ENCODE results near the gene ZNF860.

The ZNF860 gene

GRCh38 chr3:31981206-31982181, at the start of gene ZNF860, which contains the start of gene OSBPL10:
TSS of gene ZNF860 (plus strand) at chr3:31981750. CDS start at chr3:31989080, 7,330 bp downstream.
TSS of gene OSBPL10 (minus strand) at chr3:31981262. CDS start at chr3:31981179, 83 bp downstream.
- no peak for DNase-seq

- no peak for DNase-seq
Observed at GRCh38 chr3:31932990-31933389, 48.6 kb upstream of the ZNF860 start.

- DNase-seq: no peak
Observed at GRCh38 chr3:31934018-31934417, 47.5 kb upstream of the ZNF860 start.

- DNase-seq: no peak
Observed at GRCh38 chr3:31934866-31935265, 46.7 kb upstream of the ZNF860 start.

- DNase-seq: no peak
Observed at GRCh38 chr3:31936420-31937060, 45.0 kb upstream of the ZNF860 start.

GRCh38 chr3:31937225-31937624, 44.3 kb upstream of the ZNF860 start:
- DNase-seq: no peak

GRCh38 chr3:31942446-31942845, 39.1 kb upstream of the ZNF860 start:
- DNase-seq: no peak

- DNase-seq: no peak
Observed at GRCh38 chr3:31943041-31943440, 38.5 kb upstream of the ZNF860 start.

- DNase-seq: no peak
Observed at GRCh38 chr3:31945738-31946052, 35.9 kb upstream of the ZNF860 start.

- DNase-seq: no peak
Observed at GRCh38 chr3:31946484-31947081, 35.0 kb upstream of the ZNF860 start.

GRCh38 chr3:31947162-31947561, 34.4 kb upstream of the ZNF860 start:
- DNase-seq: no peak

- DNase-seq: no peak
Observed at GRCh38 chr3:31947671-31948091, 33.9 kb upstream of the ZNF860 start.

- no peak for DNase-seq
Observed at GRCh38 chr3:31948280-31948679, 33.3 kb upstream of the ZNF860 start.

- DNase-seq: no peak
Observed at GRCh38 chr3:31952205-31952604, 29.3 kb upstream of the ZNF860 start.

GRCh38 chr3:31953091-31953490, 28.5 kb upstream of the ZNF860 start:
- DNase-seq: no peak

GRCh38 chr3:31953636-31954035, 27.9 kb upstream of the ZNF860 start:
- DNase-seq: no peak

GRCh38 chr3:31955581-31955980, 26.0 kb upstream of the ZNF860 start:
- no peak for DNase-seq

- DNase-seq: no peak
Observed at GRCh38 chr3:31957106-31957505, 24.4 kb upstream of the ZNF860 start.

- no peak for DNase-seq
Observed at GRCh38 chr3:31958701-31959152, 22.8 kb upstream of the ZNF860 start.

GRCh38 chr3:31959251-31959650, 22.3 kb upstream of the ZNF860 start:
- DNase-seq: no peak

- no peak for DNase-seq
Observed at GRCh38 chr3:31959951-31960792, 21.4 kb upstream of the ZNF860 start.

- no peak for DNase-seq
Observed at GRCh38 chr3:31960793-31961431, 20.6 kb upstream of the ZNF860 start.
